Mammary microvascular endothelial cell (primary cell): ENCODE results near the gene SFRP5. TPM values are rescaled to one million over a fixed set of nuclear protein-coding genes. Genes with fewer than 3 reads are reported as not detected.

Experiments used
- total RNA-seq: library from RNA; depleted of rRNA; stranded (reverse); fragments of >200 nt; gene quantifications from 2 replicates; pipeline ENCODE4 v1.2.3, GENCODE V29; 2015

The SFRP5 gene, protein sequence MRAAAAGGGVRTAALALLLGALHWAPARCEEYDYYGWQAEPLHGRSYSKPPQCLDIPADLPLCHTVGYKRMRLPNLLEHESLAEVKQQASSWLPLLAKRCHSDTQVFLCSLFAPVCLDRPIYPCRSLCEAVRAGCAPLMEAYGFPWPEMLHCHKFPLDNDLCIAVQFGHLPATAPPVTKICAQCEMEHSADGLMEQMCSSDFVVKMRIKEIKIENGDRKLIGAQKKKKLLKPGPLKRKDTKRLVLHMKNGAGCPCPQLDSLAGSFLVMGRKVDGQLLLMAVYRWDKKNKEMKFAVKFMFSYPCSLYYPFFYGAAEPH
- total RNA-seq, result not detected in 2 replicates

DNA sequence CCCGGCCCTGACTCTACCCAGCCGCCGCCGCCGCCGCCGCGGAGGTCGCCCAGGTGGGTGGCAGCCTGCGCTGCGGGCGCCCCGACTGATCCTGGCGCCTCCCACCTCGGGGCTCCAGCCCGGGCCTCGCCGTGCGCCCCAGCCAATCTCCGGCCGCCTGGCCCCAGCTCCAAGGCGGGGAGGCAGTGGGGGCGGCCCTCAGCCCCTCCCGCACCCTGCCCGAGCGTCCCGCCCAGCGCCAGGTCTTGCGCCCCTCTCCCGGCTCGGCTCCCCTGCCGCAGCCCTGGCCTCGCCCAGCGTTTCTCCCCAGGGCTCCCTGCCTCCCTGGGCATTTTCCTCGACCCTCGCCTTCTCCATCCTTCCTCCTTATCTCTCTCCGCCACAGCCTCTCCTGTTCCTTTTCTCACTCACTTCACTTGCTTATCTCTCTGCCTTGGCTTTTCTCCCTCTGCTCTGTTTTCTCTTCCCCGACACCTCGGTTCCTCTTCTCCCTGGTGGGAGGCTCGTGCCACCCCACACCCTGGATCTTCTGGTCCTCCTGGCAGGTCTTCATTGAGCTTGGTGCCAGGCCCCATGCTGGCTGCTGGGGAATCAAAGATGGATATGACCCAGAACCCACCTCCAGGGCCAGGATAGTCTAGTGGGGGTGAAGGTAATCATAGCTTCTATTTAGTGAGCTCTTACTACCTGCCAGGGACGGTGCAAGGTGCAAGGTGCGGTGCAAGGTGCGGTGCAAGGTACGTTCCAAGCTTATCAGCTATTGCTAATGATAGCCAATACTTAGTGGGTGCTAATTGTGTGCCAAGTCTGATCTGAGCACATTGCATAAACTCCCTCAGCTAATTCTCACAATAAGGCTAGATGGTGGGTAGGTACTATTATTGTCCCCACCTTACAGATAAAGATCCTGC, at the start of gene SFRP5:
Gene SFRP5, minus strand, starts transcription at position 87 of the 911 bp plus-strand sequence. CDS start 166 bp downstream, outside the sequence.

DNA sequence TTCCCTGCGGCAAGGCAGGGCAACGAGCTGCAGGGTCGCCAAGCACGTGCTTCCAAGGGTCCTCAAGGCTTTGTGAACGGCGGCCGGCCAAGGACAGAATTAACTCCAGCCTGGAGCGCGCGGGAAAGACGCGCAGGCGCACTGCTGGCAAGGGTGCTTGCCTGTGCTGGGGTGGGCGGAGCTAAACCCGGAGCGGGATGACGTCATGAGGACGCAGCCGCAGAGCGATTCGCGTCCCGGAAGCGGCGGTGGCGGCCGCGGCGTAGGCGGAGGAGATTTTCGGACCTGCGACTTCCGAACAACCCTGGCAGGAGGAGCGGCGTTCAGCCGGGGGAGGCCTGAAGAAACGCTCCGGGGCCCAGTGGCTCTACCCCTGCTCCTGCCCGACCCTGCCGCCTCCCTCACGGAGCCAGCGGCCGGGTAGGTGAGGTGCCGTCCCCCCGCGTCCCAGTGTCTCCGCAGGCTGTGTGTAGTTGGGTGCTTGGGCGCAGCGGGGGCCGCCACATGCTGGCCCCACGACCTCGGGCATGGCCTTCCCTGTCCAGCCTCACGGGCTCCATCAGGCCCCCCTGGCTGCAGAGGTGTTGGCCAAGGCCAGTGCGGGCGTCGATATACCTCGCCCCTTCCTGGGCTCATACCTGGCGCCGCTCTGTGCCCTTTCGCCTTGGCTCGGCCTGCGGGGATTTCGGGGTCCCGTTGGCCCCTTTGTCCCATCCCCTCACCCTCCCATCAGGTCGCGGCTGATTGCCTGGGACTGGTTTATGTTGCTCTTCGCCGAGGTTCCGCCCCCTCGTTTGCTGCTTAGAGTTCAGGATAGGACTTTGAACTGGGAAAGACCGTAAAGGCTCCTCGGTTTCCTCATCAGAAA, 34.7 kb downstream of the SFRP5 start, which contains the start of gene ZFYVE27:
Gene ZFYVE27, plus strand, starts transcription at position 227 of the 868 bp plus-strand sequence. CDS start 1,350 bp downstream, outside the sequence.

Other genes with a start within 250 kb of the SFRP5 start
- gene ANKRD2, start 199.2 kb downstream of the SFRP5 start, total RNA-seq, result 0.49 and 0.67 TPM in 2 replicates
- 0.07 and 0.10 TPM in 2 replicates for gene HOGA1, start 187.6 kb downstream of the SFRP5 start, total RNA-seq
- gene C10orf62, start 182.3 kb downstream of the SFRP5 start, total RNA-seq, result not detected in 2 replicates
- gene MORN4, start 138.5 kb downstream of the SFRP5 start, total RNA-seq, result 5.1 and 6.1 TPM in 2 replicates
- gene PI4K2A, start 131.3 kb downstream of the SFRP5 start, total RNA-seq, result 25.2 and 26.0 TPM in 2 replicates
- 4.4 and 5.2 TPM in 2 replicates for gene AVPI1, start 84.8 kb downstream of the SFRP5 start, total RNA-seq
- gene MARVELD1, start 58.3 kb downstream of the SFRP5 start, total RNA-seq, result 27.0 and 38.7 TPM in 2 replicates
- gene ZFYVE27, start 34.9 kb downstream of the SFRP5 start, total RNA-seq, result 9.7 and 9.8 TPM in 2 replicates
- 0.05 TPM in 1 of 2 replicates, not detected in the other for gene GOLGA7B, start 77.8 kb upstream of the SFRP5 start, total RNA-seq